ENCODE data around the gene PEX13. TPM values are rescaled to one million over a fixed set of nuclear protein-coding genes. Genes with fewer than 3 reads are reported as not detected.
"Not testable (repeated sequence)": the region's sequence is repeated elsewhere in the genome, so short reads cannot be mapped to it uniquely, and the experiment has no call there.

Gene PEX13
- total RNA-seq, 1 donor from 2014 or later = 26.9 TPM

- peak; percentile 61 for ATAC-seq
- no peak overlapping the region for H3K4me3 ChIP-seq
- H3K4me1 ChIP-seq = no peaks in the 10 kb centered on the region
- TF ChIP-seq CTCF (IDR thresholded peaks at IDR 0.05) = no peak
- H3K27ac ChIP-seq = no peak overlapping the region
- intact Hi-C loops (cut with DNase I) = no loop called here
- H3K27me3 ChIP-seq = no peaks in the 10 kb centered on the region
- H3K36me3 ChIP-seq = no peaks in the 10 kb centered on the region
- H3K9me3 ChIP-seq = no peaks in the 10 kb centered on the region
- DNase-seq = no peak
Measured at GRCh38 chr2:60976875-60977561, 40.5 kb upstream of the PEX13 start.

GRCh38 chr2:60977562-60977895 is 40.0 kb upstream of the PEX13 start:
- no peak for TF ChIP-seq CTCF (IDR thresholded peaks at IDR 0.05)
- Histone ChIP-seq H3K27me3 (no peaks in the 10 kb centered on the region), H3K4me1 (no peaks in the 10 kb centered on the region), H3K27ac (no peak overlapping the region), H3K36me3 (no peaks in the 10 kb centered on the region), H3K9me3 (no peaks in the 10 kb centered on the region), H3K4me3 (no peak overlapping the region)
- intact Hi-C loops (cut with DNase I) = no loop called here
- DNase-seq (no peak), ATAC-seq (no peak)

DNA sequence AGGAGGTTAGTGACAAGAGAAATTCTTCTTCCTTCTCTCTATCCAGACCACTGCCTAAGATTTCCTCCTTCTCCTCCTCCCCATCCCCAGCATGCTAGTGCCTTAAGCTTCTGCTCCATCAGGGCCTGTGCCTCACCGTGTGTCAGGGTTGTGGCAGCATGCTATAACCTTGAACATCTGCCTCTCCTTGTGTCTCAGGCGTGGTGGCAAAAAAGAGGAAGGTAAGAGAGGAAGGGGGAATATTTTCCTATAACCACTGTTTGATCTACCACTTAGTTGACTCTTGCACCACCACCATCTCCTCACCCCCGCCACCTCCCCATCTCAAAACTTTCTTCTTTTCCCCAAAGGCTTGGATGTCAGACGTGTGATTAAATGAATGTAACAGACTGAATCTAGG is 38.3 kb upstream of the PEX13 start:
- Histone ChIP-seq H3K9me3 (no peaks in the 10 kb centered on the region), H3K4me3 (no peak overlapping the region), H3K4me1 (no peaks in the 10 kb centered on the region), H3K27me3 (no peaks in the 10 kb centered on the region), H3K36me3 (no peaks in the 10 kb centered on the region), H3K27ac (no peak overlapping the region)
- ATAC-seq = no peak
- TF ChIP-seq CTCF (IDR thresholded peaks at IDR 0.05) = no peak
- DNase-seq = no peak
- intact Hi-C loops (cut with DNase I) = no loop called here

DNA sequence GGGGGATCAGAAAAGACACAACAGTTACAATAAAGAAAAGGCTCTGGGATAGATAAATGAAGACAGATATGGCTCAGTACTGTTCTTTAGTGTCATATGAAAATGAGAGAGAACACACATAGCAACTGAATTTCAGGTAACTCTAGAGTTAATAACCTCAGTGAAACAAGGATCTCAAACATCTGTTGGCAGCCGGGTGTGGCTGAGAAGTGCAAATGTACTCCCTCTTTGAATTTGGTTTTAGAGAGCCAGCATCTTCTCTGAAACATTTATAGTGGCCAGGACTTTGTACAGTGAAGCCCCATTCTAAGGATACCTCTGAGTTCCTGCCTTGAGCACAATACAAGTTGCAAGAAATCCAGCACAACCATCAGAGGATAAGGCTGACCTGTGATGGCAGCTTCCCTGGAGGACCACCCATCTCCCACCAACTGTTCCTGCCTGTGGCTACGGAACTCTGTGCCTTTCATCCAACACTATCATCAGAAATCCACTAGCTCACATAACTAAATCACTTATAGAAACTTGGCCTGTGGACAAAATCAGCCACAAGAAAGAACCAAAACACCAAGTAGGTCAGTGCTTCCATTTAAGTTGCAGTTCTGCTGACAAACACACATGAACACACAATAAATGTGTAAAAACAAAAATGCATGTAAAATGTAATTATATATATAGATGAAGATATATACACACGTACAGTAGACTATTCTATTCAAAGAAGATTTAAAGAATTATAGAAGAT is 37.3 kb upstream of the PEX13 start:
- no peak for TF ChIP-seq CTCF (IDR thresholded peaks at IDR 0.05)
- H3K27ac ChIP-seq = no peak overlapping the region
- no peaks in the 10 kb centered on the region for H3K9me3 ChIP-seq
- DNase-seq = no peak
- no peaks in the 10 kb centered on the region for H3K4me1 ChIP-seq
- ATAC-seq = no peak
- no peaks in the 10 kb centered on the region for H3K36me3 ChIP-seq
- no peaks in the 10 kb centered on the region for H3K27me3 ChIP-seq
- H3K4me3 ChIP-seq = no peak overlapping the region
- intact Hi-C loops (cut with DNase I) = no loop called here

DNA sequence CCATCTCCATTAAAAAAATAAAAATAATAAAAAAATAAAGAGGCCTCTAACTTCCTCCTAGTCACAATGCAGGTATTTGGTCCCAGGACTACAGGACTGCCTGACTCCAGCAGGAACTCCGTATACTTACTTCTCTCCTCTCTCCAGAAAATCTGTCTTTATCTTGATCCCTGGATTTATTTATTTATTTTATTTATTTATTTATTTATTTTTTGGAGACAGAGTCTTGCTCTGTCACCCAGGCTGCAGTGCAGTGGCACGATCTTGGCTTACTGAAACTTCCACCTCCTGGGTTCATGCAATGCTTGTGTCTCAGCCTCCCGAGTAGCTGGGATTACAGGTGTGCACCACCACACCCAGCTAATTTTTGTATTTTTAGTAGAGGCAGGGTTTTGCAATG is 35.5 kb upstream of the PEX13 start:
- H3K27ac ChIP-seq; intact Hi-C loops (cut with DNase I); H3K4me3 ChIP-seq; ATAC-seq; H3K4me1 ChIP-seq; H3K36me3 ChIP-seq; H3K27me3 ChIP-seq; DNase-seq; H3K9me3 ChIP-seq: not testable (repeated sequence)

- Histone ChIP-seq H3K36me3 (no peaks in the 10 kb centered on the region), H3K27ac (no peak overlapping the region), H3K9me3 (no peaks in the 10 kb centered on the region), H3K4me3 (no peak overlapping the region), H3K27me3 (no peaks in the 10 kb centered on the region), H3K4me1 (no peaks in the 10 kb centered on the region)
- TF ChIP-seq CTCF (IDR thresholded peaks at IDR 0.05) = no peak
- DNase-seq = no peak
- peak; percentile 44 for ATAC-seq
- intact Hi-C loops (cut with DNase I) = no loop called here
Measured at GRCh38 chr2:60984720-60985119, 32.8 kb upstream of the PEX13 start.

Data from upper lobe of right lung (tissue), 1 donor.